Loucy (cell line): Measurements from ENCODE around the gene TOR4A.

Source experiments
- H2AFZ ChIP-seq: fragments of 200-600 bp; sonication (generic); 2 replicates; pipeline ENCODE4 v1.6.0; 2016; ENCODE audit warnings: antibody characterized with exemption, mild to moderate bottlenecking, low read length, moderate library complexity
- H3F3A ChIP-seq: fragments of 200-600 bp; 2 replicates; pipeline ENCODE4 v1.6.0; 2016; ENCODE audit warnings: antibody characterized with exemption, low read depth, mild to moderate bottlenecking
- H3K27me3 ChIP-seq: fragments of 200-600 bp; sonication (generic); 2 replicates; pipeline ENCODE4 v1.6.1; 2014; ENCODE audit warnings: low read length, mild to moderate bottlenecking; ENCODE audit not compliant: insufficient read depth, poor library complexity, severe bottlenecking
- H3K36me3 ChIP-seq: fragments of 200-600 bp; sonication (generic); 2 replicates; pipeline ENCODE4 v1.6.1; 2016; ENCODE audit warnings: low read length; ENCODE audit not compliant: insufficient read depth
- H3K4me1 ChIP-seq: fragments of 200-600 bp; sonication (generic); 2 replicates; pipeline ENCODE4 v1.5.1; 2014; ENCODE audit warnings: low read length, mild to moderate bottlenecking; ENCODE audit not compliant: insufficient read depth, poor library complexity, severe bottlenecking
- H3K4me2 ChIP-seq: fragments of 200-600 bp; sonication (generic); 2 replicates; pipeline ENCODE4 v1.6.0; 2014; ENCODE audit warnings: antibody characterized with exemption, low read length, low read depth, mild to moderate bottlenecking; ENCODE audit not compliant: poor library complexity, severe bottlenecking
- H3K4me3 ChIP-seq: fragments of 200-600 bp; sonication (generic); 2 replicates; pipeline ENCODE4 v1.5.1; 2014; ENCODE audit warnings: low read length, mild to moderate bottlenecking, mixed read lengths; ENCODE audit not compliant: poor library complexity, severe bottlenecking
- H3K79me2 ChIP-seq: fragments of 200-600 bp; sonication (generic); 2 replicates; pipeline ENCODE4 v1.6.1; 2014; ENCODE audit warnings: low read length; ENCODE audit not compliant: insufficient read depth
- H3K9ac ChIP-seq: fragments of 200-600 bp; sonication (generic); 2 replicates; pipeline ENCODE4 v1.6.0; 2014; ENCODE audit warnings: mild to moderate bottlenecking, low read depth, low read length, moderate library complexity; ENCODE audit not compliant: poor library complexity, severe bottlenecking
- H3K9me2 ChIP-seq: fragments of 200-600 bp; sonication (generic); replicated peaks from 2 replicates; pipeline ENCODE4 v1.6.1; 2016; ENCODE audit warnings: low read depth, low read length, mixed read lengths
- H3K9me3 ChIP-seq: fragments of 200-600 bp; sonication (generic); 2 replicates; pipeline ENCODE4 v1.6.1; 2014; ENCODE audit warnings: mild to moderate bottlenecking, antibody characterized with exemption, low read length, low read depth; ENCODE audit not compliant: insufficient read depth
- H4K20me1 ChIP-seq: fragments of 200-600 bp; sonication (generic); 2 replicates; pipeline ENCODE4 v1.6.0; 2014; ENCODE audit warnings: antibody characterized with exemption, low read length, mild to moderate bottlenecking; ENCODE audit not compliant: insufficient read depth, poor library complexity, severe bottlenecking
- EZH2phosphoT487 ChIP-seq: fragments of 200-600 bp; IDR thresholded peaks from 2 replicates; pipeline ENCODE4 v1.6.1; 2018; ENCODE audit warnings: antibody characterized with exemption, mild to moderate bottlenecking, moderate library complexity, borderline replicate concordance
- TF ChIP-seq, protein P1 (sequence below): fragments of 200-600 bp; sonication (generic); conservative IDR thresholded peaks from 2 replicates; pipeline ENCODE4 v1.5.1; 2014; ENCODE audit warnings: mild to moderate bottlenecking, antibody characterized with exemption, low read length

Gene TOR4A

DNA sequence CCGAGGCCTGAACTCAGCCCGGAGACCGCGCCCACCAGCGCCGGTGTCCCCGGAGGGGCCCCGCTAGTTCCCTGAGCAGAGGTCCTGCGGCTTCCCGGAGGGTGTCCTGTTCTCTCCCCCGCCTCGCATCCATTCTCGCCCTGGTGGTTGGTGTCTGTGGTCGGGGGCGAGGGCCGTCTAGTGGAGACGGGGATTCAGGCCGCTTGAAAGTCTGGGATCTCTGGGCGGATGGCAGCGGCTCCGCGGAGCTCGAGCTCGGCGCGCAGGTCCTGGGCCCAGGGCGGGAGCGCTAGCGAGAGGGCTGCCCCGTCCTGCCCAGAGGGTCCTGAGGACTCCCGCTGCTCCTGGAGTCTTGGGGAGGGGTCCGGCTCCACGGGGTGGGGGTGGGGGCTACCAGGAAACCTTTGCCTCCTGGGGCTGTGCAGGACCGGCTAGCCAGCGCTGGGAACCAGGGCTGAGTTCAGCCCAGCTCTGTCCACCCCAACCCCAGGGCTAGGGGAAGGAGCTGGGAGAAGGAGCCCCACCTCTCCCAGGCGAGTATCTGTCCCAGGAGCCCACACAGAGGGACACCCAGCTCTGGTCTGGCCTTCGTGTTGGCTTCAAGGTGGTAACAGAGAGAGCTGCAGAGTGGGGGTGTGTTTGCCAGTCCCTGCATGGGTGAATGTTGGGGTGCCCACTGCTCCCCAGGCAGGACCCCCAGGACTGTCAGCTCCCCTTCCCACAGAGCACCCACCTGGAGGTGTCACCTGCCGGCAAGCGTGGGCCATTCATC lies 4.0 kb downstream of the TOR4A start:
- no peaks in the 10 kb centered on the region for H3K9me3 ChIP-seq
- no peaks in the 10 kb centered on the region for H3K79me2 ChIP-seq
- H3K4me1 ChIP-seq: no peaks in the 10 kb centered on the region
- H3K36me3 ChIP-seq: no peaks in the 10 kb centered on the region
- TF ChIP-seq, protein P1, sequence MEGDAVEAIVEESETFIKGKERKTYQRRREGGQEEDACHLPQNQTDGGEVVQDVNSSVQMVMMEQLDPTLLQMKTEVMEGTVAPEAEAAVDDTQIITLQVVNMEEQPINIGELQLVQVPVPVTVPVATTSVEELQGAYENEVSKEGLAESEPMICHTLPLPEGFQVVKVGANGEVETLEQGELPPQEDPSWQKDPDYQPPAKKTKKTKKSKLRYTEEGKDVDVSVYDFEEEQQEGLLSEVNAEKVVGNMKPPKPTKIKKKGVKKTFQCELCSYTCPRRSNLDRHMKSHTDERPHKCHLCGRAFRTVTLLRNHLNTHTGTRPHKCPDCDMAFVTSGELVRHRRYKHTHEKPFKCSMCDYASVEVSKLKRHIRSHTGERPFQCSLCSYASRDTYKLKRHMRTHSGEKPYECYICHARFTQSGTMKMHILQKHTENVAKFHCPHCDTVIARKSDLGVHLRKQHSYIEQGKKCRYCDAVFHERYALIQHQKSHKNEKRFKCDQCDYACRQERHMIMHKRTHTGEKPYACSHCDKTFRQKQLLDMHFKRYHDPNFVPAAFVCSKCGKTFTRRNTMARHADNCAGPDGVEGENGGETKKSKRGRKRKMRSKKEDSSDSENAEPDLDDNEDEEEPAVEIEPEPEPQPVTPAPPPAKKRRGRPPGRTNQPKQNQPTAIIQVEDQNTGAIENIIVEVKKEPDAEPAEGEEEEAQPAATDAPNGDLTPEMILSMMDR: no peak
- TF ChIP-seq EZH2phosphoT487: no peak
- no peak overlapping the region for H2AFZ ChIP-seq
- H4K20me1 ChIP-seq: no peaks in the 10 kb centered on the region
- no peak overlapping the region for H3K4me2 ChIP-seq
- no peaks in the 10 kb centered on the region for H3F3A ChIP-seq
- H3K27me3 ChIP-seq: no peaks in the 10 kb centered on the region
- no peak overlapping the region for H3K9ac ChIP-seq
- no peaks in the 10 kb centered on the region for H3K9me2 ChIP-seq
- H3K4me3 ChIP-seq: no peak overlapping the region

DNA sequence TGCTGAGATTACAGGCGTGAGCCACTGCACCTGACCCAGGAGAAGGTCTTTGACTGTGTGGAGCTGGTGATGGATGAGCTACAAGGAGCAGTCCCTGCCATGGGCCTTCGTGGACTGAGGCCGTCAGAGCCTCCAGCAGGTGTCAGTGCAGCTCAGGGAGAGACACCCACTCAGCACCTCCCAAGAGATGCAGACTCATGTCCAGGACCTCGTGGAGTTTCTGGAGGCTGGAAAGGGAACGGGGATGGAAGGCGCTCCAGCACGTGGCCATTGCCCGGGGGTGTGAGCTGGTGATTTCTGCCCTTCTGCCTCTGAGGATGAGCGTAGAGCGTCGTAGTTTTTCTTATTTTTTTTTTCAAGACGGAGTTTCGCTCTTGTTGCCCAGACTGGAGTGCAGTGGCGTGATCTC lies 9.5 kb downstream of the TOR4A start:
- Histone ChIP-seq H4K20me1 (no peaks in the 10 kb centered on the region), H3K9ac (no peak overlapping the region), H3K36me3 (no peaks in the 10 kb centered on the region), H3K4me1 (no peaks in the 10 kb centered on the region), H3K9me2 (no peaks in the 10 kb centered on the region), H3F3A (no peaks in the 10 kb centered on the region), H3K27me3 (no peaks in the 10 kb centered on the region), H3K9me3 (no peaks in the 10 kb centered on the region), H3K79me2 (no peaks in the 10 kb centered on the region), H3K4me3 (no peak overlapping the region), H3K4me2 (no peak overlapping the region), H2AFZ (no peak overlapping the region)
- TF ChIP-seq, protein P1: peak; percentile 70
- no peak for TF ChIP-seq EZH2phosphoT487

DNA sequence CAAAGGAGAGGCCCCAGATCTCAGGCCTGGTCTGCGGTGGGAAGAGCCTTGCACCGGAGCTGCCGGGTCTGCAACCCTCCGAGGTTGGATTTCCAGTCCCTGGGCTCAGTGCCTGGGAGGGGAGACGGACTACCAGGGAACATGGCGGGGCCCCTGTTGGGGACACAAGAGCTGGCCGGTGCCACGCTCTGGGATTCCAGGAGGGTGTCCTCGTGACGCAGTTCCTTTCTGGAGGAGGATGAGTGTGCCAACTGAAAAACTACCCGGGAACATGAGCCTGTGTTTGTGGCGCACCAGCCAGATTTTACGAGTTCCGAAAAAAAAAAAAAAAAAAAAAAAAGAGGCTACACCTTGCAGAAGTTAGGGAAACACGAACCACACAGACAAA lies 15.6 kb downstream of the TOR4A start:
- TF ChIP-seq EZH2phosphoT487: no peak
- TF ChIP-seq, protein P1: no peak
- H3K27me3 ChIP-seq: no peaks in the 10 kb centered on the region
- H4K20me1 ChIP-seq: no peaks in the 10 kb centered on the region
- no peaks in the 10 kb centered on the region for H3K9me3 ChIP-seq
- H3F3A ChIP-seq: no peaks in the 10 kb centered on the region
- no peaks in the 10 kb centered on the region for H3K9me2 ChIP-seq
- no peak overlapping the region for H2AFZ ChIP-seq
- no peak overlapping the region for H3K4me3 ChIP-seq
- no peaks in the 10 kb centered on the region for H3K79me2 ChIP-seq
- no peaks in the 10 kb centered on the region for H3K4me1 ChIP-seq
- no peak overlapping the region for H3K9ac ChIP-seq
- no peaks in the 10 kb centered on the region for H3K36me3 ChIP-seq
- no peak overlapping the region for H3K4me2 ChIP-seq
